ENCODE measurements around the gene UBN1. TPM values are rescaled to one million over a fixed set of nuclear protein-coding genes. Genes with fewer than 3 reads are reported as not detected.

Gene UBN1
- total RNA-seq, 4 donors from 2014 or later = 21.1 to 48.2 (median 37.2) TPM

- TF ChIP-seq, protein P1, sequence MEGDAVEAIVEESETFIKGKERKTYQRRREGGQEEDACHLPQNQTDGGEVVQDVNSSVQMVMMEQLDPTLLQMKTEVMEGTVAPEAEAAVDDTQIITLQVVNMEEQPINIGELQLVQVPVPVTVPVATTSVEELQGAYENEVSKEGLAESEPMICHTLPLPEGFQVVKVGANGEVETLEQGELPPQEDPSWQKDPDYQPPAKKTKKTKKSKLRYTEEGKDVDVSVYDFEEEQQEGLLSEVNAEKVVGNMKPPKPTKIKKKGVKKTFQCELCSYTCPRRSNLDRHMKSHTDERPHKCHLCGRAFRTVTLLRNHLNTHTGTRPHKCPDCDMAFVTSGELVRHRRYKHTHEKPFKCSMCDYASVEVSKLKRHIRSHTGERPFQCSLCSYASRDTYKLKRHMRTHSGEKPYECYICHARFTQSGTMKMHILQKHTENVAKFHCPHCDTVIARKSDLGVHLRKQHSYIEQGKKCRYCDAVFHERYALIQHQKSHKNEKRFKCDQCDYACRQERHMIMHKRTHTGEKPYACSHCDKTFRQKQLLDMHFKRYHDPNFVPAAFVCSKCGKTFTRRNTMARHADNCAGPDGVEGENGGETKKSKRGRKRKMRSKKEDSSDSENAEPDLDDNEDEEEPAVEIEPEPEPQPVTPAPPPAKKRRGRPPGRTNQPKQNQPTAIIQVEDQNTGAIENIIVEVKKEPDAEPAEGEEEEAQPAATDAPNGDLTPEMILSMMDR (IDR thresholded peaks at IDR 0.05; ENCODE audit: low read depth) = no peak
These were observed 66.7 kb downstream of the UBN1 start for GRCh38 chr16:4913774-4914525.

DNA sequence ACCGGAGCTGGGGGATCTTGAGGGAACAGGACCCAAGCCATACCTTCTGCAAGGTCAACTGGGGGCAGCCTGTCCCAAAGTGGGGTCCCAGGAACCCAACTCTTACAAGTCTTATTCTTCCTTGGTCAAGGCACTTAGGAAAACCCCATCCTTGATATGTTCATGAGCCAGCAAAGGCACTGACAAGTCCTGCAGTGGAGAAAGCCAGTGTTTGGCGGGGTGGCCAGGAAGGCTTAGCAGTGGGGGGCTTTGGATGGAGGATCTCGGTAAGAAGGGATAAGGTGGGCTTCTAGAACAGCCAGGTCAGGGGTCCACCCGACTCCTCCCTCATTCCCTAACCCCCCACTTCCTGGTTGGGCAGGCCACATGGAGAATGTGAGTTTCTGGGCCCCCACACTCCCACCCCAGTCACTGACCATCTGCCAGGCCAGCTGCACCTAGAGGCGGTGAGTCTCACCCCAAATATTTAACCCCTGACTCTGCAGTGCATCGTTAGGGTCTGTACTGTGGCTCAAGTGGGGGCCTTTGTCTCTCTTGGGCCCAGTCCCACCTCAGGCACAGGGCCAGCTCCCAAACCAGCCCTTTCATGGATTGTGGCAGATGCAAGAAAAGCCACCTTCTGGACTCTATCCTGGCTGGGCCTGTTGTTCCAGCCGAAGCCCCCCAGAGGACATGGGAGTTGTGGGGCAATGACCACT, 67.4 kb downstream of the UBN1 start:
- TF ChIP-seq, protein P1 (IDR thresholded peaks at IDR 0.05; ENCODE audit: low read depth) = no peak

GRCh38 chr16:4915226-4915761, 68.0 kb downstream of the UBN1 start:
- TF ChIP-seq, protein P1 (IDR thresholded peaks at IDR 0.05; ENCODE audit: low read depth) = no peak

GRCh38 chr16:4917117-4917516, 69.8 kb downstream of the UBN1 start:
- TF ChIP-seq, protein P1 (IDR thresholded peaks at IDR 0.05; ENCODE audit: low read depth) = no peak

GRCh38 chr16:4918781-4919251, 71.5 kb downstream of the UBN1 start:
- TF ChIP-seq, protein P1 (IDR thresholded peaks at IDR 0.05; ENCODE audit: low read depth) = no peak

DNA sequence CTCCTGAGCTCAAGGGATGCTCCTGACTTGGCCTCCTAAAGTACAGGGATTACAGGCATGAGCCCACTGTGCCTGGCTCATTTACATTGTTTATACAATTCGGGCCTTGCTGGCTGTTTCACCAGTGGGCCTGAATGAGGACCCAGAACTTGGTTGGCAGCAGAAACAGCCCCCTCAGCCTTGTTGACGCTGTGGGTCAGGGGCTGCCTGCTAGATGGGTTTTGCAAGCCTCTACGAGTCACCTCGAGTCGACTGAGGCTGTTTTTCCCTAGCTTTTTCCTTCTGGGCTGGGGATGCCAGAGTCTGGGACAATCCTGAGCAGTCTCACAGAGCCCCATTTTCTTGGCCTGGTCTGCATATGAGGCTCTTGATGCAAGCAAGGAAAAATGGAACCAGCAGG, 73.5 kb downstream of the UBN1 start:
- TF ChIP-seq, protein P1 (IDR thresholded peaks at IDR 0.05; ENCODE audit: low read depth) = no peak

GRCh38 chr16:4922721-4923342, 75.6 kb downstream of the UBN1 start:
- TF ChIP-seq, protein P1 (IDR thresholded peaks at IDR 0.05; ENCODE audit: low read depth) = no peak

All from subcutaneous adipose tissue (tissue), 4 donors.